Caco-2 (cell line): ENCODE data around the gene POLA1. TPM values are rescaled to one million over a fixed set of nuclear protein-coding genes. Genes with fewer than 3 reads are reported as not detected.

Experiments used
- BruUV-seq: library from RNA; stranded (reverse); fragments of 400-500 nt; replicated peaks from 2 replicates; lab custom pipeline; 2021; lab: Mats Ljungman, UMichigan
- CTCF ChIA-PET: fragments of 300-600 bp; sonication (Branson Sonifier 250); formaldehyde crosslinking; loops from one replicate; lab custom pipeline; 2022; ENCODE audit warnings: antibody characterized with exemption; lab: Charles Lee
- POLR2A ChIA-PET: fragments of 300-600 bp; sonication (Branson Sonifier 250); formaldehyde crosslinking; loops from one replicate; lab custom pipeline; 2022; ENCODE audit warnings: antibody characterized with exemption; lab: Charles Lee
- DNase-seq, 2 experiments: peaks; one replicate each; pipeline versions ENCODE4 v3.0.0 to v3.0.0-alpha.2; 2020 to 2022
- H3K27me3 ChIP-seq: replicated peaks from 2 replicates; pipeline ENCODE4 v1.6.0; 2011; ENCODE audit warnings: low read length; ENCODE audit not compliant: control insufficient read depth, insufficient read depth
- H3K36me3 ChIP-seq: 2 replicates; pipeline ENCODE4 v1.5.1; 2011; ENCODE audit warnings: low read length; ENCODE audit not compliant: control insufficient read depth, insufficient read depth
- H3K4me1 ChIP-seq: fragments of 250-450 bp; sonication (Bioruptor Pico); 2 replicates; pipeline ENCODE4 v1.5.1; 2020; ENCODE audit warnings: mild to moderate bottlenecking
- H3K4me3 ChIP-seq: 2 replicates; pipeline ENCODE4 v1.5.1; 2011; ENCODE audit warnings: low read depth, mild to moderate bottlenecking, control low read depth, low read length
- H3K9me3 ChIP-seq: fragments of 250-450 bp; sonication (Bioruptor Pico); 2 replicates; pipeline ENCODE4 v1.5.1; 2020; ENCODE audit warnings: mild to moderate bottlenecking, moderate library complexity
- H3K27ac Mint-ChIP-seq: one replicate; pipeline ENCODE4 v1.8.0; 2022; ENCODE audit warnings: mixed read lengths; ENCODE audit not compliant: unreplicated experiment
- H3K27me3 Mint-ChIP-seq: one replicate; pipeline ENCODE4 v1.8.0; 2022; ENCODE audit warnings: mixed read lengths; ENCODE audit not compliant: insufficient read depth, unreplicated experiment
- H3K36me3 Mint-ChIP-seq: one replicate; pipeline ENCODE4 v1.8.0; 2022; ENCODE audit warnings: mild to moderate bottlenecking, mixed read lengths; ENCODE audit not compliant: insufficient read depth, unreplicated experiment
- H3K4me1 Mint-ChIP-seq: one replicate; pipeline ENCODE4 v1.8.0; 2022; ENCODE audit warnings: low read depth, mixed read lengths; ENCODE audit not compliant: unreplicated experiment
- H3K4me3 Mint-ChIP-seq: one replicate; pipeline ENCODE4 v1.8.0; 2022; ENCODE audit warnings: mild to moderate bottlenecking, moderate library complexity, mixed read lengths; ENCODE audit not compliant: unreplicated experiment
- H3K9me3 Mint-ChIP-seq: one replicate; pipeline ENCODE4 v1.8.0; 2022; ENCODE audit warnings: mixed read lengths; ENCODE audit not compliant: unreplicated experiment
- CTCF ChIP-seq, 2 experiments: fragments of 200-600 bp in 1 of 2; IDR thresholded peaks; 1 replicate in 1 of 2; 2 replicates in 1 of 2; pipeline versions ENCODE4 v1.5.1 to v1.8.0; 2011 to 2022; ENCODE audit warnings: antibody characterized with exemption in 1 of 2, control low read depth in 1 of 2, inconsistent platforms in 1 of 2, low read depth in 1 of 2, low read length in 1 of 2, mild to moderate bottlenecking in 1 of 2, moderate library complexity in 1 of 2; ENCODE audit not compliant: insufficient read depth in 1 of 2, severe bottlenecking in 1 of 2, unreplicated experiment in 1 of 2
- intact Hi-C: fragments of 100-400 bp; cut with micrococcal nuclease; formaldehyde crosslinking; loops from one replicate; pipeline ENCODE4 v1.10.0; 2022; ENCODE audit not compliant: unreplicated experiment
- total RNA-seq: library from RNA; stranded (reverse); gene quantifications from 2 replicates; pipeline ENCODE4 v1.2.3, GENCODE V29; 2022

Gene POLA1
- total RNA-seq, 1 experiment from 2014 or later: 23.5 TPM

DNA sequence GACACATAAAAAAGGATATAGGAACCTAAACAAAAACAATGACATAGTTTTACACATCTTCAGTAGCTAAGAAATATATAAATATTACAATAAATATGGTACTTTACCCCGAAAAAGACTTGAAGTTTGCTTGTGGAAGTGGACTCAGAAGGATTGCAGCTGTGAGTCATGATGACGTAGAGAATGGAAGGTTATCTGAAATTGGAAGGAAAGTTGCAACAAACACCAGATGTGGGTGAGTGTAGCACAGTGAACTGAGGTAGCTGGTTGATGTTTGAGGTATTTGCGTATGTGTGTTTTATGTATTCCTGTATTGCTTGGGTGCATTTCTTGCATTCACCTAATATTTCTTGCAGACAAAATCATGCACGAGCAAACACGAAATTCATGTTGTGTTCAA is 209.1 kb downstream of the POLA1 start:
- Histone ChIP-seq H3K4me1 (no peaks in the 10 kb centered on the region), H3K27me3 (no peaks in the 10 kb centered on the region), H3K9me3 (no peaks in the 10 kb centered on the region), H3K36me3 (no peaks in the 10 kb centered on the region), H3K4me3 (no peak overlapping the region)
- no peaks in the 10 kb centered on the region for H3K27me3 Mint-ChIP-seq
- CTCF ChIA-PET: no interaction called here
- POLR2A ChIA-PET: interaction anchor here (0.6 kb wide), 1 partner anchor 9 kb away, joined by 5 read pairs; no protein-coding TSS in a partner anchor
- no peak for TF ChIP-seq CTCF (IDR thresholded peaks at IDR 0.05; ENCODE audit: insufficient read depth in 1 of 2, low read depth in 1 of 2, low read length in 1 of 2, severe bottlenecking in 1 of 2, unreplicated experiment in 1 of 2)
- no TSS peak for BruUV-seq
- no peaks in the 10 kb centered on the region for H3K4me1 Mint-ChIP-seq
- peaks cover 7% of the 10 kb centered on the region for H3K36me3 Mint-ChIP-seq
- no peak for DNase-seq
- intact Hi-C loops: no loop called here
- H3K4me3 Mint-ChIP-seq: no peak overlapping the region
- no peak overlapping the region for H3K27ac Mint-ChIP-seq
- H3K9me3 Mint-ChIP-seq: no peaks in the 10 kb centered on the region

DNA sequence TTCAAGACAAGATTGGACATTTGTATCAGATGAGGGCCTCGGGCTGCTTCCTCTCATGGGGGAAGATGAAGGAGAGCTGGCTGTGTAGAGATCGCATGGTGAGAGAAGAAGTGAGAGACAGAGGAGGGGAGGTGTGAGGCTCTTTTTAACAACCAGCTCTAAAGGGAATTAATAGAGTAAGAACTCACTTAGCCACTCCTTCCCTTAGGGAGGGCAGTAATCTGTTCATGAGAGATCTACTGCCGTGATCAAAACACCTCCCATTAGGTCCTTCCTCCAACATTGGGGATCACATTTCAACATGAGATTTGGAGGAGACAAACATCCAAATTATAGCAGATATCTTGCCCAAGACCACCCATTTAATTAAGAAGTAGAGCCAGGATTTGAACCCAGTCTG is 225.0 kb downstream of the POLA1 start:
- Histone ChIP-seq H3K4me1 (no peaks in the 10 kb centered on the region), H3K9me3 (no peaks in the 10 kb centered on the region), H3K4me3 (no peak overlapping the region), H3K36me3 (no peaks in the 10 kb centered on the region), H3K27me3 (no peaks in the 10 kb centered on the region)
- Mint-ChIP-seq H3K4me3 (no peak overlapping the region), H3K9me3 (no peaks in the 10 kb centered on the region), H3K27me3 (no peaks in the 10 kb centered on the region), H3K27ac (no peak overlapping the region), H3K4me1 (no peaks in the 10 kb centered on the region), H3K36me3 (no peaks in the 10 kb centered on the region)
- no peak for DNase-seq
- ChIA-PET POLR2A (no interaction called here), CTCF (no interaction called here)
- intact Hi-C loops: no loop called here
- TF ChIP-seq CTCF (IDR thresholded peaks at IDR 0.05; ENCODE audit: insufficient read depth in 1 of 2, low read depth in 1 of 2, low read length in 1 of 2, severe bottlenecking in 1 of 2, unreplicated experiment in 1 of 2): no peak
- BruUV-seq: no TSS peak

DNA sequence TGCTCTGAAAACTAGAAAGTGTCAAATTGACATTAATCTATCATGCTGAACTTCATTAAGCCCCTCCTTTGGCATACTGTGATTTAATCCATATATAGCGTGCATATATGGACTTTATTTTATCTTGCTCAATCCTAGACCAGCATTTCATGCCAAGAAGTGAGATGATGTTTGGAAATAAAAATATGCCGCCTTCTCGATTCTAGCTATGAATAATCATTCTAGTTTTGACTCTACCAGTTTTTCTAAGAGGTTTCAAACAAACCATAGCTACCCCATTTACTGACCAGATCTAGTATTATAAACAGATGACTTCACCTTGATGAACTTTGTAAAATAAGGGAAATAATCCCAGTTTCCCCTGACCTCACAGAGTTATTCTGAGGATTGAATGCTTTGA is 227.1 kb downstream of the POLA1 start:
- H3K9me3 Mint-ChIP-seq: no peaks in the 10 kb centered on the region
- Histone ChIP-seq H3K4me3 (no peak overlapping the region), H3K27me3 (no peaks in the 10 kb centered on the region)

More for the DNA sequence above, 227.1 kb downstream of the POLA1 start:
- ChIA-PET POLR2A (no interaction called here), CTCF (no interaction called here)
- no peak for DNase-seq
- intact Hi-C loops: no loop called here
- Histone ChIP-seq H3K36me3 (no peaks in the 10 kb centered on the region), H3K9me3 (no peaks in the 10 kb centered on the region), H3K4me1 (no peaks in the 10 kb centered on the region)
- Mint-ChIP-seq H3K4me3 (no peak overlapping the region), H3K27me3 (no peaks in the 10 kb centered on the region), H3K4me1 (no peaks in the 10 kb centered on the region), H3K27ac (no peak overlapping the region), H3K36me3 (no peaks in the 10 kb centered on the region)
- no peak for TF ChIP-seq CTCF (IDR thresholded peaks at IDR 0.05; ENCODE audit: insufficient read depth in 1 of 2, low read depth in 1 of 2, low read length in 1 of 2, severe bottlenecking in 1 of 2, unreplicated experiment in 1 of 2)
- BruUV-seq: no TSS peak
